GM19372 (cell line): ENCODE data around the gene EVI5.
"Not testable (repeated sequence)": the region's sequence is repeated elsewhere in the genome, so short reads cannot be mapped to it uniquely, and the experiment has no call there.

ENCODE experiments used
- ATAC-seq: cut with Tn5 transposase; IDR thresholded peaks from one replicate; pipeline ENCODE4 v1.9.1; 2021; ENCODE audit warnings: mild to moderate bottlenecking, low read depth, moderate library complexity; ENCODE audit not compliant: unreplicated experiment

Gene EVI5

GRCh38 chr1:92707292-92707691, 77.6 kb downstream of the EVI5 start:
- no peak for ATAC-seq

GRCh38 chr1:92705446-92705845, 79.5 kb downstream of the EVI5 start:
- no peak for ATAC-seq

DNA sequence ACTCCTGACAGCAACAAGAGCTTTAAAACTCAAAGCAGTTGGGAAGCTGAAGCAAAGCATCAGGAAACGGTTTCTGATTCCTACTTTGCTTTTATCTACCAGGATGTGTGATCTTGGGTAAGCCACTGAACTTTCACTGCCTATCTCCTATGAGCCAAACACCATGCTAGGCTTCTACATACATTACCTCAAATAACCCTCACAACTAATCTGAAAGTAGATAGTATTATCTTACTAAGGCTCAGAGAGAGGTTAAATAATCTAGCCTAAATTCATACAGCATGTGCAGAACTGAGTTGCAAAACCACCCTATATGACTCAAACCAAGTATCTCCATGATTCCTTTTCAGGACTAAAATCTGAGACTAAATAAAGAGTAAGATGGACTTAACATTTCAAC, 83.8 kb downstream of the EVI5 start:
- ATAC-seq: no peak

DNA sequence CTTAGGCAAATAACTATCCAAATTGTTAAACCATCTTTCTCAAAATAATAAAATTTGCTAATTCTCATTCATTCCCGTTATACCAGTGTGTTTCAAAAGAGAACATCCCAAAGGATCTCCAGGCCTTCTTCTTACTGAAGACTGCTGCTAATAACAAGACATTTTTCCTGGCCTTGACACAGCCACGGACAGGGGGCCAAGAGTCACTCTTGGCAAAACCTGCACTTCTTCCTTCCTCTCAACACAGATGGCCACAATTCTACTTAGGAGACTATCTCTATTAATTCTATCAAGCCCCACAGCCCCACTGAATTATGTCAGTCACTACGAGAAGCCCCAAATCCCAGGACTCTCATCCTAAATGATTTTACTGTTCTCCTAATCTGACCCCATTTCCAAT, 86.0 kb downstream of the EVI5 start:
- no peak for ATAC-seq

DNA sequence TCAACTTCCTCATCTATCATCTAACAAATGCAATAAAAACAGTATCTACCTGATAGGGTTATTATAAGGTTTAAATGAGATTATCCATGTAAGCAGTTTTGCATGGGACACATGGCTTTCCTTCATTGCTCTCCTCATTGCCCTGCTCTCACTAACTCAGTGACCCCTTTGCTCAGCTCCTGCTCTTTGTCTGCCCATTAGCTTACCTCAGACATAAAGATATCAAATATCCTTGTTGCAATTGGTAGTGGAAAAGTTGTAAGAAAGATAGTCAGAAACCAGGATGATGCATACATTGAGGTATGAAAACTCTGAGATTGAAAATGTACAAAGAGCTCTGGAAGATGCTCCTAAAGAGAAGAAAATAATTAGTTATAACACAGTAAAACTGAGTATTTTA, 89.8 kb downstream of the EVI5 start:
- ATAC-seq: no peak

DNA sequence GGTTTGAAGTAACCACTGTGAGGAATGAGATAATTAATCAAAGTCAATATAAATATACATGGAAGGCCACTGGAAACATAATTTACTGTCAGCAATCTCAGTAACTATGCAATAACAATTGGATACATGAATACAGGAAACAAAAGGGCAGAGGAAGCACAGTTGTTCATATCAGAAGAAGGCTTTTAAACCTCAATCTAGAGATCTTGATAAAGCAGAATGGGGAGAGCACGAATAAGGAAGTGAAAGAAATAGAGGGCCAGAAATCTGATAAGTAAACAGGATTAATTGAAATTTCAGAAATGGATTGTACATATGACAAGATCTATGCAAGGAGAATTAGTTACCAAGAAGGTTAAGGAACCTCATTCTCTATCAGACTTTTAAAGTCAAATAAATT, 93.0 kb downstream of the EVI5 start:
- no peak for ATAC-seq

DNA sequence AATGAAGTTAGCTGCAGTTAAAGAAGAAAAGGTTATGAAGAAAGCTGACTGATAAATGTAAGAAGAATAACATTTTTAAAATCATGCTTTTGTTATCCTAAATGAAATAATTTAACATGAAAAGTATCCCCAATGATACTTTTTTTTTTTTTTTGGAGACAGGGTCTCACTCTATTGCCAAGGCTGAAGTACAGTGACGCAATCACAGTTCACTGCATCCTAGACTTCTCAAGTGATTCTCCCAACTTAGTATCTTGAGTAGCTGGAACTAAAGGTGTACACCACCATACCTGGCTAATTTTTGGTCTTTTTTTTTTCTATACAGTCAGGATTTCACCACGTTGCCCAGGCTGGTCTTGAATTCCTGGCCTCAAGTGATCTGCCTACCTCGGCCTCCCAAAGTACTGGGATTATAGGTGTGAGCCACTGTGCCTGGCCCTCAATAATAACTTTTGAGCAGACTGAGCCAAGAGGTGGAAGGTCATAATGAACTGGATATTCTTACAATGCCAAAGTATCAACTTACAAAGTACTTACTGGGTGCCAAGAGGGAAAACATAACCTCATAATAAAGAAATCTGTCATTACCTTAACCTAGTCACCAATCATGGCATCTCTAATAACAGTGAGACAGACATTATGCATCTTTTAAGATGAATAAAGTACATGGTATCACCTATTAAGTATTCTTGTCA, 94.5 kb downstream of the EVI5 start:
- ATAC-seq: no peak

DNA sequence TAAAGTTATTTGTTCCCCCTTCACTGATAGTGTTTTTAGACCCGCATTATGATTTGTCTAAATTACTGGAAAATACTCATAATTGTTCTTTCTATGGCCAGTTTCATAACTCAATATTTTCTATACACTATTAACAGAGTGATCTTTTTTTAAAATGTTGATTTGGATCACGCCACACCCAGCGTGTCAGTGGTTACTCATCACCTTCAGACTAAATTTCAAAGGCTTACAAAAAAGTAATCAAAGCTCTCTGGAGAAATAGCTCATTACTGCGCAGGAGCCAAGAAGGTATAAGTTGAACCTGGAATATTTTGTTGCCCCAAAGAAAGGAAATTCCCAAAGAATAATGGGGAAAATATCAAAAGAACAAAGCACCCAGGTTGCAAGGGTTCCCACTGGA, 104.9 kb downstream of the EVI5 start:
- no peak for ATAC-seq

DNA sequence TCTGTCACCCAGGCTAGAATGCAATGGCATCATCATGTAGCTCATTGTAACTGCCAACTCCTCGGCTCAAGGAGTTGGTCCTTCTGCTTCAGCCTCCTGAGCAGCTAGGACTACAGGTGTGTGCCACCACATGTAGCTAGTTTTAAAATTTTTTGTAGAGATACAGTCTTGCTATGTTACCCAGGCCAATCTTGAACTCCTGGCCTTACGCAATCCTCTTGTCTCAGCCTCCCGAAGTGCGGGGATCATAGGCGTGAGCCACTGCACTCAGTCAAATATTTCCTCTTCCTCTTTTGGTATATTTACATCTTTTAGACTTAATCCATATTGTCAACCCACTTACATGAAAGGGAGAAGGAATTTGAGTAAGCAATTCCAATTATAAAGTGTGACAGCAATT, 121.1 kb downstream of the EVI5 start:
- ATAC-seq: no peak

DNA sequence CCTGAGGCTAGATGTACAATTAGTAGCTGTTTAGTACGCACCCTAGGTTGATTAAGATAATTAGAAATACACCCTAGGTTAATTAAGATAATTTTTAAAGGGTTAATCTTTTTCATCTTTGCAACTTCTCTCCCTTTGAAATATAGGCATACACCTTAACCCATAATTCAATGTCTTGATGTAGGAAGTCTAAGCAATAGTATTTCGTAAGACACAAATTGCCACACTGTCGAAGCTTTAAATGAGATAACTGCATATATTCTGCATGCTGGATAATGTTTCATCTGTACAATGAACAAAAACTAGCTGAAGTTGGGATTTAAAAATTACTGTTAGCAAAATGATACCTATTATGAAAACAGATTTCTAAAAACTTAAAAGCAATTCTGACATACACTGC, 122.9 kb downstream of the EVI5 start:
- no peak for ATAC-seq

DNA sequence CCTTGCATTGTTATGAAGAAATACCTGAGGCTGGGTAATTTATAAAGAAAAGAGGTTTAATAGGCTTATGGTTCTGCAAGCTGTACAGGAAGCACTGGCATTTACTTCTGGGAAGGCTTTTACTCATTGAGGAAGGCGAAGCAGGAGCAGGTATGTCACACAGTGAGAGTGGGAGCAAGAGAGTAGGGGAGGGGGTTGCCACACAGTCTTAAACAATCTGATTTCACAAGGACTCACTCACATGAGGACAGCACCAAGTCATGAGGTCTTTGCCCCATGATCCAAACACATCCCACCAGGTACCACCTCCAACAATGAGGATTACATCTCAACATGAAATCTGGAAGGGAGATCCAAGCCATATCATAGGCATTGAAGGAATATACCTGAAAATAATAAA, 127.2 kb downstream of the EVI5 start:
- ATAC-seq: no peak

DNA sequence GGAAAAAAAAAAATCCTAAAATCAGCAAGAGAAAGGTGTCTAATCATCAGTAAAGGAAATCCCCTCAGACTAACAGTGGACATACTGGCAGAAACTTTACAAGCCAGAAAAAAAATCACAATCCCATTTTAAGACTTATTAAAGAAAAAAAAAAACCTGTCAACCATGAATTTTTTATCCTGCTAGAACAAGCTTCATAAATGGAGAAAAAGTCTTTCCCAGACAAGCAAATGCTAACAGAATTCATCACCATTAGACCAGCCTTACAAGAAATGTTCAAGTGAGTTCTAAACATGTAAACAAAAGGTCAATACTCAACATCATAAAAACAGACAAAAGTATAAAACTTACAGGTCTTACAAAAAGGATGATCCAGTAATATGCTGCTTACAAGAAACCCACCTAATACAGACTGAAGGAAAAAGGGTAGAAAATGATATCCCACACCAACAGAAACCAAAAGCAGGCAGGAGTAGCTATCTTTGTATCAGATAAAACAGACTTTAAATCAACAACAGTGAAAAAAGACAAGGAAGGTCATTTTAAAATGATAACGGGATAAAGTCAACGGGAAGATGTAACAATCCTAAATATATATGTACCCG, 129.6 kb downstream of the EVI5 start:
- no peak for ATAC-seq

DNA sequence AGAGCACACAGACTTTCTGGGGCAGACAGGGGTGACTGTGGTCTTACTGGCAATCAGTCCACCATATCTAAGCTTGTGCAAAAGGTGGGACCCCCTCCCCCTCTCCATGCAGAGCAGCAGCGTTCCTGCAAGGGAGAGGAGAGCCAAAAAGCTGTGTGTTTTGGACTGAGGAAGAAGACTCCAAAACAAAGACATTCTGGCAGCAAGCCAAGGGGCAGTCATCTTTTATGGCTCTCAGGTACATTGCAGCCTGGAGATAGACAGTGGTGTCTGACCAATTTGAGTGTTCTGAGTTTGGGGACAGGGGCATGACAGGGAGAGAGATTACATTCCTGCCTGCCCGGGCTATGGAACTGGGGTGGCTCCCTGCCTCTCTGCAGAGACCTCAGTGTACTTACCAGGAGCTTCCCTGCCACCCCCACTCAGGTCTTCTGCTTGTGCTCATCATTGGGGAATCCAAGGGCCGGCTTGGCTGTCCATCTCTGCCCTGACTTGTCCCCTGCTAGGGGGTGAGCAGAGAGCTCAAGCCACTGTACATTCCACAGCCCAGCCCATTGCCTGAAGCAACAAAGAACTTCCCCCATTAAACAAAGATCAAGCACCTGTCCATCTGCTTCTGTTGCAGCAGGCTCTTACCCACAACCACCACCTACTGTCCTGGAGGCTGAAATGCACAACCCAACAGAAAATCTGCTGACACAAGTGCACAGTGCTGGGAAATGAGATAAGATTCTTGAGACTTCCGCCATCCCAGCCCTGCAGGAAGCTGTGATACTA, 131.1 kb downstream of the EVI5 start:
- no peak for ATAC-seq

DNA sequence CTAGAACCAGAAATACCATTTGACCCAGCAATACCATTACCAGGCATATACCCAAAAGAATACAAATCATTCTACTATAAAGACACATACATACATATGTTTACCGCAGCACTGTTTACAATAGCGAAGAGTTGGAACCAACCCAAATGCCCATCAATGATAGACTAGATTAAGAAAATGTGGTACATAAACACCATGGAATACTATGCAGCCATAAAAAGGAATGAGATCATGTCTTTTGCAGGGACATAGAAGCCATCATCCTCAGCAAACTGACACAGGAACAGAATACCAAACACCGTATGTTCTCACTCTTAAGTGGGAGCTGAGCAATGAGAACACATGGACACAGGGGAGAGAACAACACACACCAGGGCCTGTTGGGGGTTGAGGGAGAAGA, 144.2 kb downstream of the EVI5 start:
- not testable (repeated sequence) for ATAC-seq

DNA sequence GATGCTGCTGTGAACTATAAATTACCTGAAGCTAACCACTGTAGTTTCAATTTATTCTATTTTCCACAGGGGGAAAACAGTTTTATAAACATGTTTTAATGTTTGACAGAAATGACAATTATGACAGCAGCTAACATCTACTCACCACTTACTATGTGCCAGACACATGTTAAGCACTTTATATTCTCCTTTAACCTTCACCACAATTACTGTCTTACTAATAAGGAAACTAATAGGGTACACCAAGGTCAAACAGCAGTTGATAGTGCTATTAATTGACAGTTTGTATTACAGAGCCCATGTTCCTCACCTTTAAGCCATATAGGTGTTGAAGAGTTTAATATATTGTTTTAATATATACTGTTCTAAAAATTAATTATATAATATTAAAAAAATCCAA, 146.4 kb downstream of the EVI5 start:
- ATAC-seq: no peak

- not testable (repeated sequence) for ATAC-seq
These were observed 149.7 kb downstream of the EVI5 start for GRCh38 chr1:92635203-92635602.

DNA sequence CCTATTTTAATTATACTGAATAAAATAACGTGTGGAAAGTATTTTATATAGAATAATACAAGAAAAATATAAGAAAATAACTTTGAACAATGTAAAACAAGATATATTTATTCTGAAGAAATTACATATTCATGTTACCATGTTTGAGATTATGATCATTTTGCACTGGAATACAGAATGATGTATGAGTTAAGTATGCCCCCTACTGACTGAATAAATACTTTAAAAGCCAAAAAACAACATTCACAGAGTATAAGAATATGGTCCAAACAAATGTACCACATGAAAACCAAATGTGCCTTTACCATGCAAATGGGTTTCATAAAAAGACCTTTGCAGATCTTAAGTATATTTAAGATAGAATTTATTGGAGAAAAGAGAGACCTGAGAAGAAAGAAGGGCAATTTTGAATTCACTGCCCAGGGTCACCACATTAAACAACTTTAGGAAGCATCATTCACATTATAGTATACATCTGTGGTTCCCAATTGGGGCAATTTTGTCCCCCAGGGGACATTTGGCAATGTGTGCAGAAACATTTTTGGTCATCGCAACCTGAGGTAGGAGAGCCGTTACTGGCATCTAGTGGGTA, 161.6 kb downstream of the EVI5 start:
- ATAC-seq: no peak

GRCh38 chr1:92619466-92620189, 165.3 kb downstream of the EVI5 start:
- ATAC-seq: no peak

- ATAC-seq: no peak
These were observed 183.9 kb downstream of the EVI5 start for GRCh38 chr1:92601044-92601443.

GRCh38 chr1:92599184-92599583, 185.7 kb downstream of the EVI5 start:
- no peak for ATAC-seq

- not testable (repeated sequence) for ATAC-seq
These were observed 195.5 kb downstream of the EVI5 start for GRCh38 chr1:92589361-92589760.
